HFFc6 (cell line): Measurements from ENCODE around the gene EFCC1. TPM values are rescaled to one million over a fixed set of nuclear protein-coding genes. Genes with fewer than 3 reads are reported as not detected.

Experiments used
- DNase-seq: peaks from one replicate; pipeline ENCODE4 v3.0.0-alpha.2; 2018
- H3K27ac Mint-ChIP-seq: 2 replicates; pipeline ENCODE4 v1.8.0; 2020; ENCODE audit warnings: mild to moderate bottlenecking, mixed read lengths
- H3K27me3 Mint-ChIP-seq: 2 replicates; pipeline ENCODE4 v1.8.0; 2021; ENCODE audit warnings: mild to moderate bottlenecking, moderate library complexity, mixed read lengths; ENCODE audit not compliant: insufficient read depth
- H3K36me3 Mint-ChIP-seq: 2 replicates; pipeline ENCODE4 v1.8.0; 2021; ENCODE audit warnings: low read depth, mixed read lengths
- H3K4me1 Mint-ChIP-seq: 2 replicates; pipeline ENCODE4 v1.8.0; 2020; ENCODE audit warnings: low read depth, mixed read lengths
- H3K4me3 Mint-ChIP-seq: 2 replicates; pipeline ENCODE4 v1.8.0; 2020; ENCODE audit warnings: mild to moderate bottlenecking, moderate library complexity, mixed read lengths
- H3K9me3 Mint-ChIP-seq: 2 replicates; pipeline ENCODE4 v1.8.0; 2020; ENCODE audit warnings: mild to moderate bottlenecking, mixed read lengths
- CTCF ChIP-seq: fragments of 200-600 bp; sonication (generic); IDR thresholded peaks from 2 replicates; pipeline ENCODE4 v1.5.0; 2021; ENCODE audit warnings: antibody characterized with exemption, mild to moderate bottlenecking
- total RNA-seq, 6 experiments: library from RNA; stranded (reverse); fragmentation: NEBNext Ultra II Directional; extraction: Animal tissue kit (Norgen Biotek cat#: 25700); gene quantifications; 2 replicates in 1 of 6; 3 replicates in 5 of 6; pipeline ENCODE4 v1.2.3, GENCODE V29; 2021

The EFCC1 gene
- total RNA-seq, 6 experiments from 2014 or later = not detected

GRCh38 chr3:129030611-129031010 is 29.5 kb downstream of the EFCC1 start:
- no peak overlapping the region for H3K27ac Mint-ChIP-seq
- peaks cover 3% of the 10 kb centered on the region for H3K4me1 Mint-ChIP-seq
- peaks cover 22% of the 10 kb centered on the region for H3K27me3 Mint-ChIP-seq
- H3K36me3 Mint-ChIP-seq = no peaks in the 10 kb centered on the region
- no peaks in the 10 kb centered on the region; the same call in 1 of the 2 replicates for H3K9me3 Mint-ChIP-seq
- no peak for DNase-seq
- TF ChIP-seq CTCF = no peak
- no peak overlapping the region for H3K4me3 Mint-ChIP-seq

GRCh38 chr3:129031476-129032215 is 30.5 kb downstream of the EFCC1 start:
- H3K9me3 Mint-ChIP-seq = no peaks in the 10 kb centered on the region; the same call in 1 of the 2 replicates
- peaks cover 22% of the 10 kb centered on the region for H3K27me3 Mint-ChIP-seq
- H3K4me1 Mint-ChIP-seq = no peaks in the 10 kb centered on the region; the same call in 1 of the 2 replicates
- DNase-seq = no peak
- H3K27ac Mint-ChIP-seq = no peak overlapping the region
- H3K36me3 Mint-ChIP-seq = no peaks in the 10 kb centered on the region
- H3K4me3 Mint-ChIP-seq = no peak overlapping the region
- no peak for TF ChIP-seq CTCF

- Mint-ChIP-seq H3K36me3 (no peaks in the 10 kb centered on the region), H3K27ac (no peak overlapping the region), H3K9me3 (no peaks in the 10 kb centered on the region; the same call in 1 of the 2 replicates), H3K4me1 (no peaks in the 10 kb centered on the region), H3K27me3 (peaks cover 22% of the 10 kb centered on the region), H3K4me3 (no peak overlapping the region)
- no peak for DNase-seq
- no peak for TF ChIP-seq CTCF
These were observed 31.6 kb downstream of the EFCC1 start for GRCh38 chr3:129032716-129033115.

- no peaks in the 10 kb centered on the region for H3K4me1 Mint-ChIP-seq
- no peaks in the 10 kb centered on the region; the same call in 1 of the 2 replicates for H3K9me3 Mint-ChIP-seq
- DNase-seq = no peak
- H3K27ac Mint-ChIP-seq = no peak overlapping the region
- no peak for TF ChIP-seq CTCF
- no peak overlapping the region for H3K4me3 Mint-ChIP-seq
- peaks cover 26% of the 10 kb centered on the region for H3K27me3 Mint-ChIP-seq
- H3K36me3 Mint-ChIP-seq = no peaks in the 10 kb centered on the region
These were observed 32.0 kb downstream of the EFCC1 start for GRCh38 chr3:129033151-129033550.

GRCh38 chr3:129033633-129034321 is 32.7 kb downstream of the EFCC1 start:
- Mint-ChIP-seq H3K9me3 (no peaks in the 10 kb centered on the region; the same call in 1 of the 2 replicates), H3K27me3 (peaks cover 27% of the 10 kb centered on the region), H3K27ac (no peak overlapping the region), H3K4me3 (no peak overlapping the region), H3K36me3 (no peaks in the 10 kb centered on the region), H3K4me1 (no peaks in the 10 kb centered on the region)
- DNase-seq = no peak
- no peak for TF ChIP-seq CTCF
